NCI-H187 (cell line): ENCODE data around the gene TAGAP.
"Not testable (repeated sequence)": the region's sequence is repeated elsewhere in the genome, so short reads cannot be mapped to it uniquely, and the experiment has no call there.

Experiments used
- DNase-seq, 2 experiments: peaks; one replicate each; lab custom pipeline; 2025; lab: John Stamatoyannopoulos, UW

The TAGAP gene

GRCh38 chr6:159010037-159010612, 34.7 kb downstream of the TAGAP start:
- DNase-seq, result not testable (repeated sequence)

GRCh38 chr6:159008656-159009288, 36.0 kb downstream of the TAGAP start:
- DNase-seq, result no peak

DNA sequence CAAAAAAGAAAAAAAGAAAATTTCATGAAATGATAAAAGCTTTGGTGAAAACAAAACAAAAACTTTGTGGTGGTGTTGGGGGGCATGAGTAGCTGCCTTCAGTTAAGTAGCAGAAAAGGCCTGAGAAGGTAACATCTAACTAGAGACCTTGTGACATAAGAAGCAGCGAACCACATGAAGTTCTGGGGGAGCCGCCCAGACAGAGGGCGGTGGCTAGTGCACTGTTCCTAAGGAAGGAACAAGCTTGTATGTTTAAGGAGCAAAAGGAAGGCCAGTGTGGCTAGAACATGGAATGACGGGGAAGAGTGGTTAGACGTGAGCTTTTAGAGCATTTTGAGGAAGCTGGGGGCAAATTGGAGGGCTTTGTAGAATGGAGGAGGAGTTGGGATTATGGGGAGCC, 37.3 kb downstream of the TAGAP start:
- DNase-seq, result no peak

DNA sequence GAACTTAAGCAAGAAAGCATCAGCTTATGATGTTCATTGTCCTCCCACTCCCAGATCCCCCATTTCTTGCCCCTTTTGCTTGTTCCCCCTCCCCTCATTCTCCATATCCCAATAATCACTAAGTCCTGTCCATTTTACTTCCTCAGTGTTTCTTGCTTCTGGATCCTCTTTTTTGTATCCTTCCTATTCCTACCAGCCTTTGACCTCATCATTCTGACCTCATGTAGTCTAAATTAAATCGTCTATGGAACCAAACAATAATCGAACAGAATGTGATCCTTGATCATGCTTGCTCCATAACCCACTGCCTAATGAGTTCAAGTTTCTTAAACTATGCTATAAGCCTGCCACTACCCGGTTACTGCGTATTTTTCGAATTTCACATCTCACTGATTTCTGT, 39.4 kb downstream of the TAGAP start:
- no peak for DNase-seq

DNA sequence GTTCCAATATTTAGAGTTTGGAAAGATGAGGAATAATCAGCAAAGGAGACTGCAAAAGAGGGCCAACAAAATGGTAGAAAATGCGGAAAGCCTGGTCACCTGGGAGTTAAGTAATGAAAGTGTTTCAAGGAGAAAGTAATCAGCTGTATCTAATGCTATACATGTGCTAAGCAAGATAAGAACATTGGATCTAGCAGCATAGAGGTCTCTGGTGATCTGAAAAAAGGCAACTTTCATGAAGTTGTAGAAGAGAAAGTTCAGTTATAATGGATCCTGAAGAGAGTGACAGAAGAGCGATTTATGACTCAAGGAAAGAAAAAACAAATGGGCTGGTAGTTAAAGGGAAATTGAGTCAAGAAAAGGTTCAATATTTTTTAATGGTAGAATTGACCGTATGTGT, 40.2 kb downstream of the TAGAP start:
- DNase-seq, result no peak

GRCh38 chr6:159002432-159003155, 42.2 kb downstream of the TAGAP start:
- DNase-seq, result no peak

- peak; percentile 90 to 92 for DNase-seq
These were observed 45.0 kb downstream of the TAGAP start, which contains the start of gene RSPH3 for GRCh38 chr6:158999666-159000403. Gene RSPH3, minus strand, starts transcription at chr6:159000202. Its CDS starts 652 bp downstream, at chr6:158999550.

- DNase-seq, result no peak
These were observed 45.6 kb downstream of the TAGAP start for GRCh38 chr6:158999154-158999665.

DNA sequence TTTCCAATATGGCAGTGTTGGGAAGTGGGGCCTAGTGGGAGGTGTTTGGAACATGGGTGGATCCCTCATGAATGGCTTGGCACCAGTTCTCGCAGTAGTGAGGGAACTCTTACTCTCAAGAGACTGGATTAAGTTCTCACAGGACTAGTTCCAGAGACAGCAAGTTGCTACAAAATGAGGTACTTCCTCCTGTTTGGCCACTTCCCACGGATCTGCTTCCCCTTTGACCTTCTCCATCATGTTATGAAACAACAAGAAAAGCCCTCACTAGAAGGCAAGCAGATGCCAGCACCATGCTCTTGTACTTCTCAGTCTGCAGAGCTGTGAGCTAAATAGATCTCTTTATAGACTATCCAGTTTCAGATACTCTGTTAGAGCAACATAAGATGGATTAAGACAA, 47.9 kb downstream of the TAGAP start:
- DNase-seq, result no peak

DNA sequence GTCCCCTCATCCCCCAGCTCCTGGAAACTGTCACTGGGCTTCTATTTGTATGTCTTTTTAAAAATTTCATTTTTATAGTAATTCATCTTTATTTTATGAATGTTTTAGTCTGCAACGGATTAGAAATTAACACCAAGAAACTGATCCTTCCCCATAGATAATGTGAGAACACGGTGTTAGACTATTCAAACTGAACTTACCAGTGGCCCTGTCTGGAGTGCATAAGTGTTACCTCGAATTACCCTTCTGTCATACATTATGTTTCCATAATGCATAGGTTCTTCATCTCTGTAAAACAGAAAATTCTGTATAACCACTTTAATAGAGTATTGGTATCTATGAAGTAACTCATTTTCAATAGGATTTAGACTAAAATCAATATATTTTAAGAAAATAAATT, 51.2 kb downstream of the TAGAP start:
- no peak for DNase-seq

DNA sequence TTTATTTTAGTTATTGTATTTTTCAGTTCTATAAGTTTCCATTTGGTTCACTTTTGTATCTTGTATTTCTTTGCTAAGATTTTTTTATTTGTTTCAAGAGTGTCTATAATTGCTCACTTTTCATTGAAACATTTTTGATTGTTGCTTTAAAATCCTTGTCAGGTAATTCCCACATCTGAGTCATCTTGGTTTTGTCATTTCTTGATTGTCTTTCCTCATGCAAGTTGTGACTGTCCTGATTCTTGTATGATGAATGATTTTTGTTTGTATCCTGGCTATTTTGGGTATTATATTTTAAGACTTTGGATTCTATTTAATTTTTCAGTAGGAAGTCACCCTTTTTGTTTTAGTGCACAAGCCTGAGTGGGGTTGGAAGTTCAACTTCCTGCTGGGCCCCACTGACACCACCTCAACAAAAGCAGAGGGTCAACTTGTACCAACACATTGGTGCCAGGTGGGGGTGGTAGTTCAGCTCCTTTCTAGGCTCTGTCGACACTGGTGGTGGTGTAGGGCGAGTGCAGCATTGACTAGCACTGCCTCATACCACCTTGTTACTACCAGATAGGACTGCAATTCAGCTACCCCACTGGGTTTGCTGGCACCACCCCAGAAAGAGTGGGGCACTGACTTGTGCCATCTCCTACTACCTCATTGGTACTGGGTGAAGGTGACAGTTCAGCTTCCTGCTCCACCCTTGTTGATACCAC, 53.6 kb downstream of the TAGAP start:
- no peak for DNase-seq

- DNase-seq, result not testable (repeated sequence)
These were observed 55.1 kb downstream of the TAGAP start for GRCh38 chr6:158989711-158990110.

GRCh38 chr6:158988477-158988876, 56.3 kb downstream of the TAGAP start:
- no peak for DNase-seq

DNA sequence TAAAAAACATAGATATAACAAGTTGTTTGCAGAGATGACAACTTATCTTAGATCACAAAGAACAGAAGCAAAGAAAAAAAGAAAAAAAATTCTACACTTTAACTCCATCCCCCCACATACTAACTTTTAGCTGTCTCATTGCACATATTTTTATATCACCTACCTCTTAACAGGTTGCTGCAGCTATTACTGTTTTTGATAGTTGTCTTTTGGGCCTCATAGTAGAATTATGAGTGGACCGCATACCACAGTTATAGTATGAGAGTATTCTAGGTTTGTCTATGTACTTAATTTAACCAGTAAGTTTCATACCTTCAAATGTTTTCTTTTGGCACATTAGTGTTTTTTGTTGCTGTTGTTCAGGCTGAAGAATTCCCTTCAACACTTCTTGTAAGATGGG, 57.1 kb downstream of the TAGAP start:
- no peak for DNase-seq
